B cell (primary cell): ENCODE results near the gene ZNF175. TPM values are rescaled to one million over a fixed set of nuclear protein-coding genes. Genes with fewer than 3 reads are reported as not detected.

ENCODE experiments used
- ATAC-seq: fragments of 200-7000 bp; cut with Tn5 transposase; one replicate; pipeline ENCODE4 v1.10.0; 2021; ENCODE audit warnings: low read depth, mild to moderate bottlenecking, moderate number of reproducible peaks, moderate library complexity
- CTCF ChIA-PET: fragments of 350-600 bp; sonication (Branson Sonifier 250); formaldehyde crosslinking; loops from one replicate; lab custom pipeline; 2021; ENCODE audit warnings: antibody characterized with exemption, inconsistent platforms; lab: Charles Lee
- POLR2A ChIA-PET: fragments of 350-600 bp; sonication (Branson Sonifier 250); formaldehyde crosslinking; loops from one replicate; lab custom pipeline; 2021; ENCODE audit warnings: antibody characterized with exemption; lab: Charles Lee
- DNase-seq: peaks from one replicate; pipeline ENCODE4 v3.0.0; 2013
- H2AFZ ChIP-seq: 2 replicates; pipeline ENCODE4 v1.6.1; 2012; ENCODE audit warnings: mild to moderate bottlenecking, low read depth, low read length; ENCODE audit not compliant: insufficient read depth, poor library complexity, severe bottlenecking
- H3K27ac ChIP-seq, 2 donors: 1 replicate in 1 of 2; 2 replicates in 1 of 2; pipeline ENCODE4 v1.5.1; 2012 to 2013; ENCODE audit warnings: low read length in 2 of 2, mild to moderate bottlenecking in 2 of 2, moderate library complexity in 1 of 2
- H3K27me3 ChIP-seq, 4 experiments: fragments of 200-600 bp in 1 of 4; sonication (generic) in 1 of 4; replicated peaks in 1 of 4; 1 replicate in 2 of 4; 2 replicates in 2 of 4; pipeline versions ENCODE4 v1.6.1 to v1.7.0; 2013 to 2016; ENCODE audit warnings: low read length in 3 of 4, mild to moderate bottlenecking in 2 of 4, mixed read lengths in 1 of 4, moderate library complexity in 1 of 4; ENCODE audit not compliant: insufficient read depth in 4 of 4, control insufficient read depth in 3 of 4; ENCODE audit errors: control extremely low read depth in 1 of 4
- H3K36me3 ChIP-seq, 2 experiments: replicated peaks in 1 of 2; 1 replicate in 1 of 2; 2 replicates in 1 of 2; pipeline versions ENCODE4 v1.6.1 to v1.7.1; 2013; ENCODE audit warnings: low read length in 1 of 2; ENCODE audit not compliant: insufficient read depth in 2 of 2, control insufficient read depth in 1 of 2; ENCODE audit errors: control extremely low read depth in 1 of 2, extremely low read depth in 1 of 2
- H3K4me1 ChIP-seq, 2 donors: fragments of 200-600 bp in 1 of 2; sonication (generic) in 1 of 2; 1 replicate in 1 of 2; 2 replicates in 1 of 2; pipeline versions ENCODE4 v1.5.1 to v1.6.1; 2013 to 2017; ENCODE audit warnings: low read length in 2 of 2; ENCODE audit not compliant: control insufficient read depth in 2 of 2, insufficient read depth in 2 of 2
- H3K4me2 ChIP-seq: replicated peaks from 2 replicates; pipeline ENCODE3; 2012; ENCODE audit warnings: mild to moderate bottlenecking, low read depth, low read length; ENCODE audit not compliant: poor library complexity, severe bottlenecking
- H3K4me3 ChIP-seq, 5 experiments: fragments of 200-600 bp in 1 of 5; sonication (generic) in 1 of 5; 1 replicate in 3 of 5; 2 replicates in 2 of 5; pipeline versions ENCODE4 v1.5.1 to v1.7.0; 2011 to 2016; ENCODE audit warnings: low read length in 4 of 5, mild to moderate bottlenecking in 4 of 5, low read depth in 2 of 5, control low read depth in 1 of 5, moderate library complexity in 1 of 5; ENCODE audit not compliant: insufficient read depth in 1 of 5; ENCODE audit errors: control extremely low read depth in 1 of 5, extremely low read depth in 1 of 5
- H3K79me2 ChIP-seq: fragments of 200-600 bp; sonication (generic); one replicate; pipeline ENCODE4 v1.6.0; 2016; ENCODE audit warnings: low read length; ENCODE audit not compliant: control insufficient read depth, insufficient read depth
- H3K9ac ChIP-seq: fragments of 200-600 bp; sonication (generic); 2 replicates; pipeline ENCODE4 v1.6.1; 2017; ENCODE audit warnings: mild to moderate bottlenecking, low read length, moderate library complexity
- H3K9me3 ChIP-seq, 3 donors: one replicate each; pipeline versions ENCODE4 v1.6.1 to v1.7.1; 2013; ENCODE audit warnings: low read length in 2 of 3; ENCODE audit not compliant: control insufficient read depth in 2 of 3, insufficient read depth in 1 of 3; ENCODE audit errors: control extremely low read depth in 1 of 3
- H4K20me1 ChIP-seq: 2 replicates; pipeline ENCODE4 v1.6.0; 2012; ENCODE audit warnings: mild to moderate bottlenecking, low read length; ENCODE audit not compliant: insufficient read depth, control insufficient read depth, poor library complexity, severe bottlenecking
- H3K27ac Mint-ChIP-seq: one replicate; pipeline ENCODE4 v1.8.0; 2021; ENCODE audit warnings: mixed read lengths
- H3K27me3 Mint-ChIP-seq: one replicate; pipeline ENCODE4 v1.8.0; 2021; ENCODE audit warnings: mixed read lengths
- H3K4me1 Mint-ChIP-seq: one replicate; pipeline ENCODE4 v1.8.0; 2021; ENCODE audit warnings: mixed read lengths
- H3K4me3 Mint-ChIP-seq: one replicate; pipeline ENCODE4 v1.8.0; 2021; ENCODE audit warnings: mixed read lengths
- H3K9me3 Mint-ChIP-seq: one replicate; pipeline ENCODE4 v1.8.0; 2022; ENCODE audit warnings: mixed read lengths; ENCODE audit not compliant: insufficient read depth
- EZH2 ChIP-seq: IDR thresholded peaks from 2 replicates; pipeline ENCODE4 v1.6.1; 2012; ENCODE audit warnings: borderline replicate concordance, low read depth, mild to moderate bottlenecking, moderate library complexity, low read length; ENCODE audit not compliant: insufficient read depth, poor library complexity, severe bottlenecking
- WGBS: methylation state at CpG from one replicate; pipeline ENCODE4 v1.1.5; 2013; ENCODE audit warnings: missing lambda C conversion rate; ENCODE audit not compliant: insufficient coverage; 5-methylcytosine and 5-hydroxymethylcytosine counted together
- intact Hi-C: fragments of 100-400 bp; cut with micrococcal nuclease; formaldehyde crosslinking; loops from one replicate; pipeline ENCODE4 v1.10.0; 2022
- polyA plus RNA-seq: library from polyadenylated mRNA; depleted of rRNA; stranded (reverse); fragments of >200 nt; gene quantifications from 2 replicates; pipeline ENCODE4 v1.2.3, GENCODE V29; 2012
- total RNA-seq, 2 donors: library from RNA; stranded (reverse); fragments of 120-200 nt in 1 of 2; gene quantifications; 1 replicate in 1 of 2; 2 replicates in 1 of 2; pipeline versions ENCODE4 v1.2.3 to v1.2.4, GENCODE V29; 2013 to 2022
- TF ChIP-seq, protein P1 (sequence below): fragments of 200-600 bp; IDR thresholded peaks from one replicate; pipeline ENCODE4 v1.8.0; 2022; ENCODE audit warnings: antibody characterized with exemption, mild to moderate bottlenecking

Gene ZNF175
- total and polyA plus RNA-seq, 2 donors (not counting 1 experiment from before 2014, with no cell fraction given) = 4.6 to 31.3 TPM

- no peak overlapping the region for H3K27ac Mint-ChIP-seq
- H3K4me2 ChIP-seq = no peak overlapping the region
- H3K27ac ChIP-seq = no peak overlapping the region
- no peak for ATAC-seq
- no peaks in the 10 kb centered on the region for H3K27me3 ChIP-seq
- ChIA-PET CTCF (no interaction called here), POLR2A (no interaction called here)
- intact Hi-C loops = loop anchor here (5.0 kb wide), 1 partner anchor 1945 kb away; the partner anchor contains the start of gene ZNF331
- H3K4me3 ChIP-seq = no peak overlapping the region
- no CpG with 5 or more reads among the region's 1 CpG for WGBS
- H3K4me3 Mint-ChIP-seq = peak overlapping the region; percentile 14
- H3K9me3 ChIP-seq = peaks cover 6 to 11% (median 9%) of the 10 kb centered on the region in 3 donors
- no peaks in the 10 kb centered on the region for H4K20me1 ChIP-seq
- TF ChIP-seq EZH2 = no peak
- TF ChIP-seq, protein P1, sequence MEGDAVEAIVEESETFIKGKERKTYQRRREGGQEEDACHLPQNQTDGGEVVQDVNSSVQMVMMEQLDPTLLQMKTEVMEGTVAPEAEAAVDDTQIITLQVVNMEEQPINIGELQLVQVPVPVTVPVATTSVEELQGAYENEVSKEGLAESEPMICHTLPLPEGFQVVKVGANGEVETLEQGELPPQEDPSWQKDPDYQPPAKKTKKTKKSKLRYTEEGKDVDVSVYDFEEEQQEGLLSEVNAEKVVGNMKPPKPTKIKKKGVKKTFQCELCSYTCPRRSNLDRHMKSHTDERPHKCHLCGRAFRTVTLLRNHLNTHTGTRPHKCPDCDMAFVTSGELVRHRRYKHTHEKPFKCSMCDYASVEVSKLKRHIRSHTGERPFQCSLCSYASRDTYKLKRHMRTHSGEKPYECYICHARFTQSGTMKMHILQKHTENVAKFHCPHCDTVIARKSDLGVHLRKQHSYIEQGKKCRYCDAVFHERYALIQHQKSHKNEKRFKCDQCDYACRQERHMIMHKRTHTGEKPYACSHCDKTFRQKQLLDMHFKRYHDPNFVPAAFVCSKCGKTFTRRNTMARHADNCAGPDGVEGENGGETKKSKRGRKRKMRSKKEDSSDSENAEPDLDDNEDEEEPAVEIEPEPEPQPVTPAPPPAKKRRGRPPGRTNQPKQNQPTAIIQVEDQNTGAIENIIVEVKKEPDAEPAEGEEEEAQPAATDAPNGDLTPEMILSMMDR = no peak
- peaks cover 25% of the 10 kb centered on the region for H3K4me1 Mint-ChIP-seq
- no peaks in the 10 kb centered on the region for H3K9me3 Mint-ChIP-seq
- H3K36me3 ChIP-seq = peaks cover 4 to 5% of the 10 kb centered on the region in 2 experiments
- peaks cover 16 to 21% of the 10 kb centered on the region in 2 donors for H3K4me1 ChIP-seq
- no peak overlapping the region for H2AFZ ChIP-seq
- H3K79me2 ChIP-seq = peaks cover 35% of the 10 kb centered on the region
- H3K9ac ChIP-seq = no peak overlapping the region
- no peaks in the 10 kb centered on the region for H3K27me3 Mint-ChIP-seq
- DNase-seq = no peak
Measured at GRCh38 chr19:51592521-51592920, 21.4 kb downstream of the ZNF175 start.

- Mint-ChIP-seq H3K4me3 (peak overlapping the region; percentile 92), H3K4me1 (peaks cover 25% of the 10 kb centered on the region), H3K27ac (peak overlapping the region; percentile 84), H3K27me3 (no peaks in the 10 kb centered on the region), H3K9me3 (no peaks in the 10 kb centered on the region)
- Histone ChIP-seq H3K79me2 (peaks cover 41% of the 10 kb centered on the region), H4K20me1 (no peaks in the 10 kb centered on the region), H3K9ac (peak overlapping the region; percentile 89), H3K4me1 (peaks cover 16 to 21% of the 10 kb centered on the region in 2 donors), H2AFZ (peak overlapping the region; percentile 96), H3K36me3 (no peaks in the 10 kb centered on the region), H3K4me2 (peak overlapping the region; percentile 94), H3K27me3 (no peaks in the 10 kb centered on the region), H3K4me3 (peak overlapping the region; percentile 53 to 92 (median 88)), H3K27ac (no peak overlapping the region), H3K9me3 (peaks cover 2 to 5% (median 3%) of the 10 kb centered on the region in 3 donors)
- CTCF ChIA-PET = interaction anchor here (1.1 to 1.3 kb wide), 2 partner anchors 61 to 64 kb away, joined by 3 to 5 read pairs; no protein-coding TSS in a partner anchor
- intact Hi-C loops = loop anchor here (5.0 kb wide), 1 partner anchor 1944 kb away; the partner anchor contains the start of gene ZNF331
- 79% methylated on average over 6 of the region's 10 CpGs for WGBS
- no peak for TF ChIP-seq EZH2
- TF ChIP-seq, protein P1 = no peak
- ATAC-seq (no peak), DNase-seq (no peak)
- POLR2A ChIA-PET = no interaction called here
Measured at GRCh38 chr19:51593138-51593890, 22.2 kb downstream of the ZNF175 start.
